ENCODE results near the gene COPS6.

GRCh38 chr7:100087055-100087750 is 1.6 kb upstream of the COPS6 start:
- TF ChIP-seq POLR2A (IDR thresholded peaks at IDR 0.05; ENCODE audit: low read depth, low read length) (no peak), TAF1 (IDR thresholded peaks at IDR 0.05; ENCODE audit: borderline replicate concordance, low read depth, low read length) (no peak), POLR2AphosphoS5 (IDR thresholded peaks at IDR 0.05; ENCODE audit: low read depth, low read length) (no peak)

All from GM12892 (cell line).